ENCODE data around the gene LIPG.

DNA sequence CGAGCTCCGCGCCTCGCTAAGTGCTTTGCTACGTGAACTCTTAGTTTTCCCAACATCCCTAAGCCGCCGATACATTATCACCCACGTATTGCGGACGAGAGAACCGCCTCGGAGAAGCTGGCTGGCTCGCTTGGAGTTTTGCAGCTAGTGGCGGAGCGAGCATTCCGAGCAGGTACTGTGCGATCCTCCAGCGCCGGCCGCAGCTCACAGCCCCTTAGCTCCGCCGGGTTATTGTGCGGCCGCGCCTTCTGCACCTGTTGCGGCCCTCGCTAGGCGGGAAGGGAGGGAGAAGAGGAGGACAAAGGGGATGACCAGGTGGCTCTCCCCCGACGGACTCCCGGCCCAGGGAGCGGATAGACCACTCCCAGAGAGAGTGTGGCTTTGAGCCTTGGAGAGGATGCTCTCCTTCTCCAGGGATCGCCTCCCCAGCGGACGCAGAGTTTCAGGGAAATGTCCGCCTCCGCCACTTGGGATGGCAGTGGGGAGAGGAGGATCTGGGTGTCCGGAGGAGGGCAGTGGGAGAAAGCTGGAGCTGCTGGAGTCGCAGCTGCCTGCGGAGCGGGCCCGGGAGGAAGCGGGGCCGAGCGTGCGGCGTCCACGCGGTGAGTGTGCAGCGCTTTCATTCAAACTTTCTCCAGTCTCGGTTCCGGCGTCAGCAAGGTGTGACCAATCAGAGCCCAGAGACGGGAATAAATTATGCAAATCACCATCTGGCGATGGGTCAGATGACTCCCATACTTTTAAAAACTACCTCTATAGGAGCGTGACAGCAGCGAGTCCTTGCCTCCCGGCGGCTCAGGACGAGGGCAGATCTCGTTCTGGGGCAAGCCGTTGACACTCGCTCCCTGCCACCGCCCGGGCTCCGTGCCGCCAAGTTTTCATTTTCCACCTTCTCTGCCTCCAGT is at the start of gene LIPG:
- TF ChIP-seq TAF1 (IDR thresholded peaks at IDR 0.05; ENCODE audit: low read depth, low read length) (no peak), POLR2AphosphoS5 (IDR thresholded peaks at IDR 0.05; ENCODE audit: low read depth, low read length) (no peak), POLR2A (IDR thresholded peaks at IDR 0.05; ENCODE audit: low read depth, low read length) (no peak)

Data from GM12891 (cell line).